IPS-20b (cell line): ENCODE data around the gene CNTN3.

Source experiments
- H3K27ac ChIP-seq: one replicate; pipeline ENCODE4 v1.5.1; 2013; ENCODE audit warnings: low read length
- H3K27me3 ChIP-seq: 2 replicates; pipeline ENCODE4 v1.6.1; 2013; ENCODE audit warnings: mild to moderate bottlenecking, low read length, inconsistent platforms; ENCODE audit not compliant: insufficient read depth
- H3K36me3 ChIP-seq: 2 replicates; pipeline ENCODE4 v1.6.1; 2013; ENCODE audit warnings: low read depth, mild to moderate bottlenecking, inconsistent platforms, low read length, moderate library complexity; ENCODE audit not compliant: insufficient read depth
- H3K4me1 ChIP-seq: 2 replicates; pipeline ENCODE4 v1.6.1; 2013; ENCODE audit warnings: mild to moderate bottlenecking, control low read depth, inconsistent platforms, low read length, moderate library complexity; ENCODE audit not compliant: insufficient read depth
- H3K4me3 ChIP-seq: 2 replicates; pipeline ENCODE4 v1.5.1; 2013; ENCODE audit warnings: mild to moderate bottlenecking, low read length, inconsistent platforms
- H3K9ac ChIP-seq: 2 replicates; pipeline ENCODE4 v1.6.1; 2013; ENCODE audit warnings: low read depth, mild to moderate bottlenecking, inconsistent platforms, low read length, moderate library complexity
- H3K9me3 ChIP-seq: 2 replicates; pipeline ENCODE4 v1.6.1; 2013; ENCODE audit warnings: mild to moderate bottlenecking, low read depth, low read length, inconsistent platforms; ENCODE audit not compliant: insufficient read depth

CNTN3 gene

DNA sequence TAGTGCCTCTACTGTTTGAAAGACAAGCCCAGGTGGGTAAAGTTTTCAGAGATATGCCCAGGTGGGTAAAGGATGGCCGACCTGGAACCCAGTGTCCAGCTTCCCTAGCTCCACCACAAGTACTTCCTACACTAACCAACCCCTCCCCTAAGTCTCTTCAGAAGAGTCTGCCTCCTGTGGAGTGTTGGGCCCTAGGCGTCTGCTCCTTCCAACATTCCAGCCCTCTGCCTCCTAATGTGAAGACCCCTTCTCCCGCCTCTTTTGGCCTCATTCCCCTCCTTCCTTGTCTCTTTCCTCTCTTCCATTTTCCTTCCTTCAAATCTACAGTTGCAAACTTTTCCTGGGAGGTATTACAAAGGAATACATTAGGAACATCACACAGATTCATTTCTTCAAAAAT, 38.6 kb downstream of the CNTN3 start:
- Histone ChIP-seq H3K27ac (no peak overlapping the region), H3K4me3 (no peak overlapping the region), H3K9ac (no peak overlapping the region), H3K36me3 (no peaks in the 10 kb centered on the region), H3K9me3 (no peaks in the 10 kb centered on the region), H3K4me1 (no peaks in the 10 kb centered on the region), H3K27me3 (no peaks in the 10 kb centered on the region)

DNA sequence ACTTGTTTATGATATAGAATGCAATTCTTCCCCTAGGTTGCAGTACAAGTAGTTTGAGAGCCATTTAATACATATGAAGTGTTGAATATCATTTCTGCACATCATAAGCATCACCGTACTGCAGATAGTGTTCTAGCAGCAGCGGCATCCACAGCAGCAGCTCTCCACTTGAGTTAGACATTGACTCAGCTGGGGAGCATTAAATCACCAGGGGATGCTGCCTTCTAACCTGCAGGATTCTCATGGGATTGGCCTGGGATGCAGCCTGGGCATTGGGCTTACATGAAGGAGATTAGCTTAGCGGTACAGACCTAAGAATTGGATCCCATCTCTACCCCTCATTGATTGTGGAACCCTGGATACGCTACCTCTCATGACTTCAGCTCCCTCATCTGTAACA, 43.3 kb downstream of the CNTN3 start:
- Histone ChIP-seq H3K4me3 (no peak overlapping the region), H3K36me3 (no peaks in the 10 kb centered on the region), H3K27me3 (no peaks in the 10 kb centered on the region), H3K4me1 (no peaks in the 10 kb centered on the region), H3K27ac (no peak overlapping the region), H3K9me3 (no peaks in the 10 kb centered on the region), H3K9ac (no peak overlapping the region)
